ENCODE measurements around the gene CDC14C.
"Not testable (repeated sequence)": the region's sequence is repeated elsewhere in the genome, so short reads cannot be mapped to it uniquely, and the experiment has no call there.

Gene CDC14C

DNA sequence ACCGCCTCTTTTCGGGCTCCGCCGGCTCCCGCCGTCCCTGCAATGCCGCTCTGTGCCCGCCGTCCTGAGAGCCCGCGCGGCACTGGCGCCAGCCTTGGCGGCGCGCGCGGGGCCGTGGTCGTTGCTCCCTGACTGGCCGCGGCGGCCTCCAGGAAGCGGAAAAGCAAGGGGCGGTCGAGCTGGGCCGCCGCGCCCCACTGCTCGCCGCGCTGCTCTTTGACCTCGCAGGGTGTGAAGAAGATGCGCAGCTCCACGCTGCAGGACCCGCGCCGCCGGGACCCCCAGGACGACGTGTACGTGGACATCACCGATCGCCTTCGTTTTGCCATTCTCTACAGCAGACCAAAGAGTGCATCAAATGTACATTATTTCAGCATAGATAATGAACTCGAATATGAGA lies at the start of gene CDC14C:
TSS of gene CDC14C (plus strand) at position 115 of the 400 bp plus-strand sequence. CDS start at position 241, 126 bp downstream.
- Histone ChIP-seq H3K4me3 (ENCODE audit: low read length in 2 of 2) (no peak within 1 kb of the TSS), H3K9me3 (ENCODE audit: control insufficient read depth in 2 of 2, low read length in 2 of 2) (no peaks in the 10 kb centered on the region), H3K4me1 (ENCODE audit: control insufficient read depth, insufficient read depth, low read length) (no peaks in the 10 kb centered on the region), H3K36me3 (ENCODE audit: control insufficient read depth in 2 of 2, insufficient read depth in 2 of 2, low read length in 2 of 2) (no peaks in the 10 kb centered on the region), H3K9ac (ENCODE audit: low read length in 2 of 2) (no peak within 1 kb of the TSS), H3K27ac (ENCODE audit: low read length) (no peak within 1 kb of the TSS), H3K27me3 (ENCODE audit: control insufficient read depth in 1 of 2, insufficient read depth in 2 of 2, low read length in 2 of 2) (no peaks in the 10 kb centered on the region)

DNA sequence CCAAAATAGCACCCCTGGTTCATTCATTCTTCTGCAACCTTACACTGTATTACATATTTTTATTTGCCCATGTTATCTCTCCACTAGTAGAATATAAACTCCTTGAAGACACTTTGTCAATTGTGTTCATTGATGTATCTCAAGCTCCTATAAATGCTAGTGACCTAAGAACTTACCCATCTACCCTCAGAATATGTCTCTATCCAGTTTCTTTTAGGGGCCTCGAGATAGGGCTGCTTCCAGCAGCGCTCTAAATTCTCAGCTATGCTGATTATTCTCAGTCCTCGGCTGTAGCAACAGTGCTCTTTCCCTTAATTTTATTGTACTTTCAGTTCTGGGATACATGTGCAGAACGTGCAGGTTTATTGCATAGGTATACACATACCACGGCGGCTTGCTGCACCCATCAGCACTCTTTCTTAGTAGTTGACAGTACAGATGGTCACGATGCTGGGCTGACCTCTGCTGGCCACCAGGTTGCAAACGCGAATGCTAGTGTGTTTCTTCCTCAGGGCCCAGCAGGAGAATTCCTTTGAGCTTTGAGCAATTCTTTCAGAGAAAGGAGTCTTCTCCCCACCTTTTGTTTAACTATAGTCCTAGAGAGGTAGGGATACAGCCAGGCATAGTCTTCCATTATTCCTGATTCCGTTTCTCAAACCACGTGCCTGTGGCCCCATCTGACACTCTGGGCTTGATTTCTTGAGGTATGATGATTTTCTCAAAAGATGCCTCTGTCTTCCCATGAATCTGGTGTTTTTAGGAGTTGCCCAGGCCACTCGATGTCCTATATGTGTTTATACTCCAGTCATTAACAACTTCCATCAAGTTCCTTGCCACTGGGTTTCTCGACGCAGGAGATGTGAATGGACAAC lies 49.1 kb upstream of the CDC14C start:
- Histone ChIP-seq H3K27me3 (ENCODE audit: control insufficient read depth in 1 of 2, insufficient read depth in 2 of 2, low read length in 2 of 2) (no peaks in the 10 kb centered on the region), H3K4me3 (ENCODE audit: low read length in 2 of 2) (no peak overlapping the region), H3K4me1 (ENCODE audit: control insufficient read depth, insufficient read depth, low read length) (no peaks in the 10 kb centered on the region), H3K27ac (ENCODE audit: low read length) (no peak overlapping the region), H3K36me3 (ENCODE audit: control insufficient read depth in 2 of 2, insufficient read depth in 2 of 2, low read length in 2 of 2) (no peaks in the 10 kb centered on the region), H3K9me3 (ENCODE audit: control insufficient read depth in 2 of 2, low read length in 2 of 2) (peaks cover 0 to 1% of the 10 kb centered on the region in 2 donors), H3K9ac (ENCODE audit: low read length in 2 of 2) (no peak overlapping the region)

- no peak overlapping the region for H3K9ac ChIP-seq (ENCODE audit: low read length in 2 of 2)
- H3K4me1 ChIP-seq (ENCODE audit: control insufficient read depth, insufficient read depth, low read length), result no peaks in the 10 kb centered on the region
- H3K36me3 ChIP-seq (ENCODE audit: control insufficient read depth in 2 of 2, insufficient read depth in 2 of 2, low read length in 2 of 2), result no peaks in the 10 kb centered on the region
- no peak overlapping the region for H3K27ac ChIP-seq (ENCODE audit: low read length)
- no peaks in the 10 kb centered on the region for H3K9me3 ChIP-seq (ENCODE audit: control insufficient read depth in 2 of 2, low read length in 2 of 2)
- H3K4me3 ChIP-seq (ENCODE audit: low read length in 2 of 2), result no peak overlapping the region
- H3K27me3 ChIP-seq (ENCODE audit: control insufficient read depth in 1 of 2, insufficient read depth in 2 of 2, low read length in 2 of 2), result no peaks in the 10 kb centered on the region
These were observed 48.3 kb upstream of the CDC14C start for GRCh38 chr7:48876087-48876486.

DNA sequence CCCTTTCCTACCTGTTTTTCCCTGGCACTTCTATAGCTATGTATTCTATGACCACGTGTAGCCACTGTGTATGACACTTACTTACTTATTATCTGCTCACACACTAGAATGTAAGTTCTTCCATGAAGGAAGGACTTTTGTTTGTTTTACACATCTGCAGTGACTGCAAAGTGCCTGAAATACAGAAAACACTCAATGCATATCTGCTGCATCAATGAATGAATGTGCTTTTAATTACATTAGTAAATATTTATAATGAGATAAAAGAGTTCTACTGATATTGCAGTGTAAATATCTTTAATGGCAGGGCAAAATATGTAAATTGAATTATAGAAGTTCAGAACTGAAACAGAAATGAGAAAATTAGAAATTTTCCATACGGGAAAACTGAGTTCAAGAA lies 43.5 kb upstream of the CDC14C start:
- H3K36me3 ChIP-seq (ENCODE audit: control insufficient read depth in 2 of 2, insufficient read depth in 2 of 2, low read length in 2 of 2), result no peaks in the 10 kb centered on the region
- no peak overlapping the region for H3K4me3 ChIP-seq (ENCODE audit: low read length in 2 of 2)
- no peak overlapping the region for H3K27ac ChIP-seq (ENCODE audit: low read length)
- no peaks in the 10 kb centered on the region for H3K9me3 ChIP-seq (ENCODE audit: control insufficient read depth in 2 of 2, low read length in 2 of 2)
- H3K9ac ChIP-seq (ENCODE audit: low read length in 2 of 2), result no peak overlapping the region
- no peaks in the 10 kb centered on the region for H3K27me3 ChIP-seq (ENCODE audit: control insufficient read depth in 1 of 2, insufficient read depth in 2 of 2, low read length in 2 of 2)
- no peaks in the 10 kb centered on the region for H3K4me1 ChIP-seq (ENCODE audit: control insufficient read depth, insufficient read depth, low read length)

DNA sequence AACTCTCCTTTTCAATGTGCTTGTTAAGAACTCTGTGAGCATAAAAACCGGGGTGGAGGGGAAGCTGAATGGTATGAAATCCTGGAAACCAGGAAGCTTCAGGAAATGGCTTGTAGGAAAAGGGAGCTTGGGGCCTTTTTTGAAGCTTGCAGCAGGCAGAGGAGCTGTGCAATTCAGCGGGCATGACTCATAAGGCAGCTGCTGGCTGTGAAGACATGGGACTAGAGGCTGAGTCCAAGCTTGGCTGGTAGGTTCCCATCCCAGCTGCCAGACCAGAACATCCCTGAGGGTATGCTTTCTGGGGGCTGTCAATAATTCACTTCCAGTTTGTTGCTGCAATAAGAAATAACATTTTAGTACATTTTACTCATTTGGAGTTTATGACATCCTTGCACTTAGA lies 36.8 kb upstream of the CDC14C start:
- H3K4me3 ChIP-seq (ENCODE audit: low read length in 2 of 2), result no peak overlapping the region
- no peak overlapping the region for H3K27ac ChIP-seq (ENCODE audit: low read length)
- H3K27me3 ChIP-seq (ENCODE audit: control insufficient read depth in 1 of 2, insufficient read depth in 2 of 2, low read length in 2 of 2), result no peaks in the 10 kb centered on the region
- H3K9ac ChIP-seq (ENCODE audit: low read length in 2 of 2), result no peak overlapping the region
- no peaks in the 10 kb centered on the region for H3K36me3 ChIP-seq (ENCODE audit: control insufficient read depth in 2 of 2, insufficient read depth in 2 of 2, low read length in 2 of 2)
- no peaks in the 10 kb centered on the region for H3K4me1 ChIP-seq (ENCODE audit: control insufficient read depth, insufficient read depth, low read length)
- H3K9me3 ChIP-seq (ENCODE audit: control insufficient read depth in 2 of 2, low read length in 2 of 2), result peaks cover 2 to 3% of the 10 kb centered on the region in 2 donors

DNA sequence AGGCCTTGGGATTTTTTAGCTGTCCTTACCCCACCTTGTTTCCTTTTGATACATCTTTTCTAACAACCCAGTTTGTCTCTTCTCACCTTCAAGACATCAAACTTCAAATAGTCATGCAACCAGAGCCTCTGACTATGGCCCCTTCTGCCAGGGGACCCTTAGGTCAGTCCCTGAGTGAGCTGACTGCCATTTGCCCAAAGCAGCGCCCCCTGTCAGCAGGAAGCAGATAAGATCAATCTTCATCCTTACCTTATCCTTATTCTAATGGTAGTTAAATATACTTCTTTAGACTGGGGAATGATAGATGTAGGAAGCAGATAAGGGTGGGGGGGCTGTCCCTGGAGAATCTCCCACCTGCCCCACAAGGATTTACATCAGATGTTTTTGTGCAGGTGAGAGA lies 29.8 kb upstream of the CDC14C start:
- Histone ChIP-seq H3K4me1 (ENCODE audit: control insufficient read depth, insufficient read depth, low read length) (no peaks in the 10 kb centered on the region), H3K9me3 (ENCODE audit: control insufficient read depth in 2 of 2, low read length in 2 of 2) (peaks cover 3% of the 10 kb centered on the region in 2 donors), H3K27me3 (ENCODE audit: control insufficient read depth in 1 of 2, insufficient read depth in 2 of 2, low read length in 2 of 2) (no peaks in the 10 kb centered on the region), H3K27ac (ENCODE audit: low read length) (no peak overlapping the region), H3K9ac (ENCODE audit: low read length in 2 of 2) (no peak overlapping the region), H3K36me3 (ENCODE audit: control insufficient read depth in 2 of 2, insufficient read depth in 2 of 2, low read length in 2 of 2) (no peaks in the 10 kb centered on the region), H3K4me3 (ENCODE audit: low read length in 2 of 2) (no peak overlapping the region)

- no peak overlapping the region for H3K9ac ChIP-seq (ENCODE audit: low read length in 2 of 2)
- H3K9me3 ChIP-seq (ENCODE audit: control insufficient read depth in 2 of 2, low read length in 2 of 2), result no peaks in the 10 kb centered on the region
- no peaks in the 10 kb centered on the region for H3K36me3 ChIP-seq (ENCODE audit: control insufficient read depth in 2 of 2, insufficient read depth in 2 of 2, low read length in 2 of 2)
- H3K27me3 ChIP-seq (ENCODE audit: control insufficient read depth in 1 of 2, insufficient read depth in 2 of 2, low read length in 2 of 2), result no peaks in the 10 kb centered on the region
- H3K27ac ChIP-seq (ENCODE audit: low read length), result no peak overlapping the region
- no peaks in the 10 kb centered on the region for H3K4me1 ChIP-seq (ENCODE audit: control insufficient read depth, insufficient read depth, low read length)
- no peak overlapping the region for H3K4me3 ChIP-seq (ENCODE audit: low read length in 2 of 2)
These were observed 24.4 kb upstream of the CDC14C start for GRCh38 chr7:48899932-48900331.

DNA sequence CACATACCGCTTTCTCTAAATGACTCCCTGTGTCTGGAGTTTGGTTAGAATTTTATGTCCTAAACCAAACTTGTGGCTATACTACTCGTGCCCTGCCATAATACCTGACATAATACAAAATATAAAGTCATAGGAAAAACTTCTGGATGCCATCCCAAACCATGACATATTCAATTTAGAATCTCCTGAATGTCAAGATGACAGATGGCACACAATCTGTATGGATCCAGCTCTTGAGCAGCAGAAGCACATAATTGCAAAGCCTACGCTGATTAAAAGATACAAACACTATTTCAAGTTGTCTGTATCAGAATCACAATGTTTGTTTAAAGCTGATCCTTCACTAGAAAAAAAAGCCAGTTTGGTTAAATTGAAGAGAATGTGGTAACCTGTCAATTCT lies 22.4 kb upstream of the CDC14C start:
- no peaks in the 10 kb centered on the region for H3K27me3 ChIP-seq (ENCODE audit: control insufficient read depth in 1 of 2, insufficient read depth in 2 of 2, low read length in 2 of 2)
- no peaks in the 10 kb centered on the region for H3K36me3 ChIP-seq (ENCODE audit: control insufficient read depth in 2 of 2, insufficient read depth in 2 of 2, low read length in 2 of 2)
- H3K4me1 ChIP-seq (ENCODE audit: control insufficient read depth, insufficient read depth, low read length), result no peaks in the 10 kb centered on the region
- no peaks in the 10 kb centered on the region for H3K9me3 ChIP-seq (ENCODE audit: control insufficient read depth in 2 of 2, low read length in 2 of 2)
- no peak overlapping the region for H3K9ac ChIP-seq (ENCODE audit: low read length in 2 of 2)
- no peak overlapping the region for H3K27ac ChIP-seq (ENCODE audit: low read length)
- H3K4me3 ChIP-seq (ENCODE audit: low read length in 2 of 2), result no peak overlapping the region

DNA sequence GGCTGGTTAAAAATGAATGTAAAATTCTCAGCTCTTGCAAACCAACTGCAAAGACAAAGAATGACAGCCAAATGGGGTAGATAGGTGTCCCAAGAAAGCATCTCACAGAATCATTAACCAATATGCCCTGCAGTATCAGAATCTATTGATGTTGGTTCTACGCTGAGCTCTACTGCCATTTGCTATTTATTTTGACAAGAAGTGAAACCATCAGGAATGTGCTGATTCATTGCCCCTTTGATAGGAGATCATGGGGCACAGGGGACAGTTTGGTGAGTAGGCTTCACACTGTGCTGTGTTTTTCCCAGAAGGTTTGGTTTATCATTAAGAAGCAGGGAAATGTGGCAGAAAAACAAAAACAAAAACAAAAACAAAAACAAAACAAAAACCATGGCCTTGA lies 19.4 kb upstream of the CDC14C start:
- no peak overlapping the region for H3K27ac ChIP-seq (ENCODE audit: low read length)
- no peaks in the 10 kb centered on the region for H3K4me1 ChIP-seq (ENCODE audit: control insufficient read depth, insufficient read depth, low read length)
- H3K9me3 ChIP-seq (ENCODE audit: control insufficient read depth in 2 of 2, low read length in 2 of 2), result no peaks in the 10 kb centered on the region
- H3K4me3 ChIP-seq (ENCODE audit: low read length in 2 of 2), result no peak overlapping the region
- H3K27me3 ChIP-seq (ENCODE audit: control insufficient read depth in 1 of 2, insufficient read depth in 2 of 2, low read length in 2 of 2), result no peaks in the 10 kb centered on the region
- no peak overlapping the region for H3K9ac ChIP-seq (ENCODE audit: low read length in 2 of 2)
- no peaks in the 10 kb centered on the region for H3K36me3 ChIP-seq (ENCODE audit: control insufficient read depth in 2 of 2, insufficient read depth in 2 of 2, low read length in 2 of 2)

DNA sequence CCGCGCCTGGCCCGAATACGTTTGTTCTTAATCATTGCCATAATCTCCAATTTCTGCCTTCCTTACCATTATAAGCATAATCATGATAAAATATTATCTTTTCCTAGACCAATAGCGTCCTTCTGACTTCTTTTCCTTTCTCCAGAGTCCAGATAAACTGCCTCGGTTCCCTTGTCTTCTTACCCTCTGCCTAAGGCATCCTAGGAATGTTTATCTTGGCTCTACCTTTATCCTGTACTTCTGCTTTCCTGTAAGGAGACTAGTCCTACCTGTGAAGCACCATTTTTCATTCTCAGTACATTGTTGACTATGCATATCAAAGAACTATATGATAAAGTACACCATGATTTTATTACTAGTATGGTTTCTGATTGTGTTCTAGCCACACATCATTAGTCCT lies 18.7 kb upstream of the CDC14C start:
- H3K27ac ChIP-seq (ENCODE audit: low read length); H3K9me3 ChIP-seq (ENCODE audit: control insufficient read depth in 2 of 2, low read length in 2 of 2); H3K4me3 ChIP-seq (ENCODE audit: low read length in 2 of 2); H3K4me1 ChIP-seq (ENCODE audit: control insufficient read depth, insufficient read depth, low read length); H3K27me3 ChIP-seq (ENCODE audit: control insufficient read depth in 1 of 2, insufficient read depth in 2 of 2, low read length in 2 of 2); H3K36me3 ChIP-seq (ENCODE audit: control insufficient read depth in 2 of 2, insufficient read depth in 2 of 2, low read length in 2 of 2); H3K9ac ChIP-seq (ENCODE audit: low read length in 2 of 2): not testable (repeated sequence)

GRCh38 chr7:48909887-48910286 lies 14.5 kb upstream of the CDC14C start:
- not testable (repeated sequence) for H3K27me3 ChIP-seq (ENCODE audit: control insufficient read depth in 1 of 2, insufficient read depth in 2 of 2, low read length in 2 of 2); H3K4me1 ChIP-seq (ENCODE audit: control insufficient read depth, insufficient read depth, low read length); H3K4me3 ChIP-seq (ENCODE audit: low read length in 2 of 2); H3K27ac ChIP-seq (ENCODE audit: low read length); H3K36me3 ChIP-seq (ENCODE audit: control insufficient read depth in 2 of 2, insufficient read depth in 2 of 2, low read length in 2 of 2); H3K9ac ChIP-seq (ENCODE audit: low read length in 2 of 2); H3K9me3 ChIP-seq (ENCODE audit: control insufficient read depth in 2 of 2, low read length in 2 of 2)
